HAP-1 (cell line): ENCODE data around the gene NR5A2.

Experiments used
- DNase-seq, 2 experiments: peaks; one replicate each; pipeline ENCODE4 v3.0.0-alpha.2; 2016 to 2020; ENCODE audit warnings: low spot score in 2 of 2
- H3K27me3 ChIP-seq: fragments of 250-450 bp; sonication (Bioruptor Pico); 2 replicates; pipeline ENCODE4 v1.5.1; 2020; ENCODE audit warnings: low read depth, mild to moderate bottlenecking, moderate library complexity
- H3K36me3 ChIP-seq: fragments of 250-450 bp; sonication (Bioruptor Pico); replicated peaks from 2 replicates; pipeline ENCODE4 v1.5.1; 2020; ENCODE audit warnings: mild to moderate bottlenecking
- H3K4me1 ChIP-seq: fragments of 250-450 bp; sonication (Bioruptor Pico); 2 replicates; pipeline ENCODE4 v1.5.1; 2020; ENCODE audit warnings: mild to moderate bottlenecking
- H3K4me3 ChIP-seq: fragments of 250-450 bp; sonication (Bioruptor Pico); 2 replicates; pipeline ENCODE4 v1.5.1; 2020; ENCODE audit warnings: mild to moderate bottlenecking, moderate library complexity
- H3K9me3 ChIP-seq: fragments of 250-450 bp; sonication (Bioruptor Pico); 2 replicates; pipeline ENCODE4 v1.5.1; 2020; ENCODE audit warnings: mild to moderate bottlenecking, moderate library complexity
- in situ Hi-C: fragments of 300-500 bp; cut with MboI; formaldehyde crosslinking; loops from 3 replicates; pipeline ENCODE4 v1.14.3; 2020; ENCODE audit warnings: low sequenced_read_pairs, inconsistent platforms, mixed read lengths

Gene NR5A2

GRCh38 chr1:200194477-200194876 lies 167.0 kb downstream of the NR5A2 start:
- in situ Hi-C loops, result no loop called here
- Histone ChIP-seq H3K4me1 (no peaks in the 10 kb centered on the region), H3K27me3 (no peaks in the 10 kb centered on the region), H3K4me3 (no peak overlapping the region), H3K9me3 (no peaks in the 10 kb centered on the region), H3K36me3 (no peaks in the 10 kb centered on the region)
- no peak for DNase-seq

- no peaks in the 10 kb centered on the region for H3K36me3 ChIP-seq
These were observed 170.7 kb downstream of the NR5A2 start for GRCh38 chr1:200198236-200198635.

GRCh38 chr1:200205216-200205995 lies 177.9 kb downstream of the NR5A2 start:
- no peaks in the 10 kb centered on the region for H3K9me3 ChIP-seq
- no peak for DNase-seq
- H3K4me3 ChIP-seq, result no peak overlapping the region
- no peaks in the 10 kb centered on the region for H3K27me3 ChIP-seq
- H3K36me3 ChIP-seq, result no peaks in the 10 kb centered on the region
- H3K4me1 ChIP-seq, result no peaks in the 10 kb centered on the region
- in situ Hi-C loops, result no loop called here

More at GRCh38 chr1:200198236-200198635, 170.7 kb downstream of the NR5A2 start:
- Histone ChIP-seq H3K4me1 (no peaks in the 10 kb centered on the region), H3K27me3 (no peaks in the 10 kb centered on the region), H3K4me3 (no peak overlapping the region), H3K9me3 (no peaks in the 10 kb centered on the region)
- DNase-seq, result no peak
- in situ Hi-C loops, result no loop called here

GRCh38 chr1:200206340-200206739 lies 178.8 kb downstream of the NR5A2 start:
- DNase-seq, result no peak
- no peaks in the 10 kb centered on the region for H3K27me3 ChIP-seq
- no peaks in the 10 kb centered on the region for H3K9me3 ChIP-seq
- no peaks in the 10 kb centered on the region for H3K36me3 ChIP-seq
- no peak overlapping the region for H3K4me3 ChIP-seq
- in situ Hi-C loops, result no loop called here
- H3K4me1 ChIP-seq, result no peaks in the 10 kb centered on the region

- Histone ChIP-seq H3K4me3 (no peak overlapping the region), H3K4me1 (no peaks in the 10 kb centered on the region), H3K27me3 (no peaks in the 10 kb centered on the region), H3K9me3 (no peaks in the 10 kb centered on the region), H3K36me3 (no peaks in the 10 kb centered on the region)
- DNase-seq, result no peak
- in situ Hi-C loops, result no loop called here
These were observed 179.3 kb downstream of the NR5A2 start for GRCh38 chr1:200206761-200207160.

GRCh38 chr1:200207711-200208126 lies 180.2 kb downstream of the NR5A2 start:
- Histone ChIP-seq H3K4me3 (no peak overlapping the region), H3K36me3 (no peaks in the 10 kb centered on the region), H3K4me1 (no peaks in the 10 kb centered on the region), H3K27me3 (no peaks in the 10 kb centered on the region), H3K9me3 (no peaks in the 10 kb centered on the region)
- no peak for DNase-seq
- in situ Hi-C loops, result no loop called here

- in situ Hi-C loops, result no loop called here
- DNase-seq, result no peak
- no peaks in the 10 kb centered on the region for H3K9me3 ChIP-seq
- no peak overlapping the region for H3K4me3 ChIP-seq
- H3K27me3 ChIP-seq, result no peaks in the 10 kb centered on the region
- no peaks in the 10 kb centered on the region for H3K36me3 ChIP-seq
- H3K4me1 ChIP-seq, result no peaks in the 10 kb centered on the region
These were observed 183.6 kb downstream of the NR5A2 start for GRCh38 chr1:200211157-200211556.

- DNase-seq, result no peak
- in situ Hi-C loops, result no loop called here
- no peaks in the 10 kb centered on the region for H3K27me3 ChIP-seq
- H3K4me3 ChIP-seq, result no peak overlapping the region
- no peaks in the 10 kb centered on the region for H3K36me3 ChIP-seq
- no peaks in the 10 kb centered on the region for H3K4me1 ChIP-seq
- no peaks in the 10 kb centered on the region for H3K9me3 ChIP-seq
These were observed 185.9 kb downstream of the NR5A2 start for GRCh38 chr1:200213392-200213791.

- no peak for DNase-seq
- H3K4me3 ChIP-seq, result no peak overlapping the region
- in situ Hi-C loops, result no loop called here
- no peaks in the 10 kb centered on the region for H3K9me3 ChIP-seq
- no peaks in the 10 kb centered on the region for H3K27me3 ChIP-seq
- no peaks in the 10 kb centered on the region for H3K36me3 ChIP-seq
- no peaks in the 10 kb centered on the region for H3K4me1 ChIP-seq
These were observed 186.4 kb downstream of the NR5A2 start for GRCh38 chr1:200213921-200214320.

GRCh38 chr1:200215350-200215749 lies 187.8 kb downstream of the NR5A2 start:
- no peak for DNase-seq
- in situ Hi-C loops, result no loop called here
- Histone ChIP-seq H3K9me3 (no peaks in the 10 kb centered on the region), H3K27me3 (no peaks in the 10 kb centered on the region), H3K4me3 (no peak overlapping the region), H3K4me1 (no peaks in the 10 kb centered on the region), H3K36me3 (no peaks in the 10 kb centered on the region)

- no peaks in the 10 kb centered on the region for H3K27me3 ChIP-seq
- H3K4me1 ChIP-seq, result no peaks in the 10 kb centered on the region
- in situ Hi-C loops, result no loop called here
- H3K4me3 ChIP-seq, result no peak overlapping the region
- no peak for DNase-seq
- H3K36me3 ChIP-seq, result no peaks in the 10 kb centered on the region
- H3K9me3 ChIP-seq, result no peaks in the 10 kb centered on the region
These were observed 190.2 kb downstream of the NR5A2 start for GRCh38 chr1:200217703-200218102.

GRCh38 chr1:200221614-200222282 lies 194.2 kb downstream of the NR5A2 start:
- H3K4me1 ChIP-seq, result no peaks in the 10 kb centered on the region
- no peaks in the 10 kb centered on the region for H3K36me3 ChIP-seq
- in situ Hi-C loops, result no loop called here
- H3K27me3 ChIP-seq, result no peaks in the 10 kb centered on the region
- no peak overlapping the region for H3K4me3 ChIP-seq
- no peak for DNase-seq
- no peaks in the 10 kb centered on the region for H3K9me3 ChIP-seq

GRCh38 chr1:200223207-200223606 lies 195.7 kb downstream of the NR5A2 start:
- in situ Hi-C loops, result no loop called here
- no peaks in the 10 kb centered on the region for H3K36me3 ChIP-seq
- no peak for DNase-seq
- no peaks in the 10 kb centered on the region for H3K9me3 ChIP-seq
- no peaks in the 10 kb centered on the region for H3K27me3 ChIP-seq
- H3K4me1 ChIP-seq, result no peaks in the 10 kb centered on the region
- H3K4me3 ChIP-seq, result no peak overlapping the region

- in situ Hi-C loops, result no loop called here
- DNase-seq, result no peak
- Histone ChIP-seq H3K36me3 (no peaks in the 10 kb centered on the region), H3K9me3 (no peaks in the 10 kb centered on the region), H3K4me1 (no peaks in the 10 kb centered on the region), H3K4me3 (no peak overlapping the region), H3K27me3 (no peaks in the 10 kb centered on the region)
These were observed 196.1 kb downstream of the NR5A2 start for GRCh38 chr1:200223613-200224012.
